Activated CD4-positive, CD25-positive, alpha-beta regulatory T cell treated with anti-CD3 and anti-CD28 coated beads, Interleukin-2, amount 50 U/mL, for 24 hours (primary cell): ENCODE measurements around the gene EBPL.
"Not testable (repeated sequence)": the region's sequence is repeated elsewhere in the genome, so short reads cannot be mapped to it uniquely, and the experiment has no call there.

Experiments
- ATAC-seq, 2 donors: fragments of 150-1000 bp; cut with Tn5 transposase; one replicate each; pipeline ENCODE4 v1.10.0; 2021; ENCODE audit warnings: mild to moderate bottlenecking in 1 of 2, moderate library complexity in 1 of 2

Gene EBPL

GRCh38 chr13:49632156-49632555 lies 59.1 kb downstream of the EBPL start:
- ATAC-seq: no peak

DNA sequence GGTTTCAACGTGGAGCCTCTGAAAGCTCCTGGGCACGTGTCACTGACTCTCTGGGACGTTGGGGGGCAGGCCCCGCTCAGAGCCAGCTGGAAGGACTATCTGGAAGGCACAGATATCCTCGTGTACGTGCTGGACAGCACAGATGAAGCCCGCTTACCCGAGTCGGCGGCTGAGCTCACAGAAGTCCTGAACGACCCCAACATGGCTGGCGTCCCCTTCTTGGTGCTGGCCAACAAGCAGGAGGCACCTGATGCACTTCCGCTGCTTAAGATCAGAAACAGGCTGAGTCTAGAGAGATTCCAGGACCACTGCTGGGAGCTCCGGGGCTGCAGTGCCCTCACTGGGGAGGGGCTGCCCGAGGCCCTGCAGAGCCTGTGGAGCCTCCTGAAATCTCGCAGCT lies 60.7 kb downstream of the EBPL start:
- ATAC-seq: no peak

DNA sequence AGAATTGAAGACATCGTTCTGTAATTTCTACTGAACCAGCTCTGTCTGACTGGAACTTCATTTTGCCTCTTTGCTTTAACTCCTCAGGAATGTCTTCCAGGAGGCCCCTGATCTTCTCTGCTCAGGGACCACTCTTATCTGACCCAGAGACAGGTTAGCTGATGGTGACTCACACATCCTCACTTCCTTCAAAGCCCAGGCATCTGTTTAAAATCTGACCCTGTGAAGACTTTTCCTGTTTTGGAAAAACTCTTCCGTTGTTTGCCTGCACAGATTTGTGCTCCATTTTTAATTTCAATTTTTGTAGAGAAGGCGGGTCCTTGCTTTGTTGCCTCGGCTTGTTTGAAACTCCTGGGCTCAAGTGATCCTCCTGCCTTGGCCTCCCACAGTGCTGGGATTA lies 61.3 kb downstream of the EBPL start:
- no peak for ATAC-seq

GRCh38 chr13:49629196-49629938 lies 61.9 kb downstream of the EBPL start:
- ATAC-seq: no peak

DNA sequence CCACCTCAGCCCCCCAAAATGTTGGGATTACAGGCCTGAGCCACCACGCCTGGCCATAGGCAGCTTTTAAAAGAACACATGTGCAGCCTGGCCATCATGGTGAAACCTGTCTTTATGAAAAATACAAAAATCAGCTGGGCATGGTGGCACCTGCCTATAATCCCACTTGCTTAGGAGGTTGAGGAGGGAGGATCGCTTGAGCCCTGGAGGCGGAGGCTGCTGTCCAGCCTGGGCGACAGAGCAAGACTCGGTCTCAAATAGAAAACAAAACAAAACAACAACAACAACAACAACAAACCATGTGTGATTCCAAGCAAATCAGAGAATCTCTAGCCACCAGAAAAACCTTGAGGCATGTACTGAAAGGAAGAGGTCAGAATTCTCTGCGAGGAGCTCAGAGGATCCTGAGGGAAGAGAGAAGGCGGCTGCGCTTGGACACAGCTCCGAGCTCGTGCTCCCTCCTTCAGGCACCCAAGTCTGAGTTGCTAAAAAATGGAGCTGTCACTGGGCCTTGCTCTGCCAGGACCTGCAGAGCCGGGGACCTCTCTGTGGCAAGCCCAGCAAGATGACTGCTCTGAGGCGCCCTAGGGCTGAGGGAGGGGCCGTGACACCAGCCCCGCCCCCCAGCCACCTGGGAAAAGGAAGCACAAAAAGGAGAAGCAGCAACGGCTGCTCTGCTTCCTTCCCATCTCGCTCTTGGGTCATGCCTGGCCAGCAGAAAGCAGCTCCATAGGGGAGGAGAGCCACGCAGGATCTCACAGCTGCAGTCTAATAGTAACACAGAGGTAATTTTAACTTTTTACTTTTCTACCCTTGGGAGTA lies 63.2 kb downstream of the EBPL start, which contains the start of gene ARL11:
Gene ARL11 (plus strand): TSS at position 677 of the 822 bp plus-strand sequence. CDS start 1,941 bp downstream, outside the sequence.
- peak; percentile 63 to 84 for ATAC-seq

GRCh38 chr13:49625392-49626079 lies 65.8 kb downstream of the EBPL start:
- no peak for ATAC-seq

DNA sequence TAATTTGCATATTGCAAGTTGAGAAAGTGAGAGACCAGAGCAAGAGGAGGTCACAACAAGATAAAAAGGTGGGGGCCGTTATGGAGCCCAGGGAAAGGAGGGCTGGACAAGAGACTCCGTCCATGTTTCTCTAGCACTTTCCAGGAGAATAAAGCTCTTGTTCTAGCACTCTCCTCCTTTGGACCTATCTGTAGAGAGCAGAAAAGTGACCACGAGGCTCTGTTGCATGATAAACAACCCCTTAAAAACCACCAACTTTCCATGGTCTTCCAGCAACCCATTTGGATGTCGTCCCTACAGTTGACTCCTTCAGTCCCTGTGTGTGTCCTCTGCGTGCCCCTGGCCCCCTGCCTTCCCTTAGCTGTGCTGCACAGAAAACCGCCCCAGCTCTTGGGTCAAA lies 67.1 kb downstream of the EBPL start:
- no peak for ATAC-seq

DNA sequence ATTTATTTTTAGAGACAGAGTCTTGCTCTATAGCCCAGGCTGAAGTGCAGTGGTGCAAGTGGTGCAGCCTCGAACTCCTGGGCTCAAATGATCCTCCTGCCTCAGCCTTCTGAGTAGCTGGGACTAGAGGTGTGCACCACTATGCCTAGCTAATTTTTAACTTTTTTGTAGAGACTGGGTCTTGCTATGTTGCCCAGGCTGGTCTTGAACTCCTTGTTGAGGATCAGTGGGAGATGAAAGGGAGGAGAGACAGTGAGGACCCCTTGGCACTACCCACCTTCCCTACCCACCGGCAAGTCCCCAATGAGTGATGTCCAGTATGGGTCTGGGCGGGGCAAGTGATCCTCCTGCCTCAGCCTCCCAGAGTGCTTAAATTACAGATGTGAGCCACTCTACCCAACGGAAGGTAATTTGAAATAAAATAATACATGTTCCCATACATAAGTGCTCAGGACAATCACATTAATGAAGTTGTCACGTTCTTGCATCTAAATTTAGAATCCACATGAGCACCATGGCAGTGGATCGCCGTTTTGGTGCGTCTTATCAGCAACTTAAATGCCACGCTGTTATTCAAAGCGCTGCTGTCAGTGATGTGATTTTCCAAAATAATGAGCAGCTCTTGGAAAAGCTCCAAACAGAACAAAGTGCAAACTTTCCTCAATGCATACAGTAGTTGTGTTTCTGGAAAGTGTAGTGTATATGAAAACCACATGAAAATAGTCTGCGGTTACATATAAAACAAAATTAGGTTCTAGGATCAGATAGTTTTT lies 68.9 kb downstream of the EBPL start:
- no peak for ATAC-seq

GRCh38 chr13:49620170-49620621 lies 71.1 kb downstream of the EBPL start:
- ATAC-seq: no peak

DNA sequence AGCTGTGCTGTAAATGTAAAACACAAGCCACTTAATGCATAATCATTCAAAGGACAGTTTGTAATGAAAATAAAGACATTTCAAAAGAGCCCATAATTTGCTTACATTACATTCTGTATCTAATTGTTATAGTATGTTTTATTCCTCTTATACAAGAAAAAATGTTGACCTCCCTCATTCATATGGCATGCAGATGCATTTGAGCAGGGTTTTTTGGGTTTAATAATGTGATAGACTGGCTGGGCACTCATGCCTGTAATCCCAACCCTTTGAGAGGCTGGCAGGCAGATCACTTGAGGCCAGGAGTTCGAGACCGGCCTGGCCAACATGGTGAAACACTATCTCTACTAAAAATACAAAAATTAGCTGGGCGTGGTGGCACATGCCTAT lies 74.6 kb downstream of the EBPL start:
- no peak for ATAC-seq

GRCh38 chr13:49615836-49616675 lies 75.2 kb downstream of the EBPL start:
- no peak for ATAC-seq

DNA sequence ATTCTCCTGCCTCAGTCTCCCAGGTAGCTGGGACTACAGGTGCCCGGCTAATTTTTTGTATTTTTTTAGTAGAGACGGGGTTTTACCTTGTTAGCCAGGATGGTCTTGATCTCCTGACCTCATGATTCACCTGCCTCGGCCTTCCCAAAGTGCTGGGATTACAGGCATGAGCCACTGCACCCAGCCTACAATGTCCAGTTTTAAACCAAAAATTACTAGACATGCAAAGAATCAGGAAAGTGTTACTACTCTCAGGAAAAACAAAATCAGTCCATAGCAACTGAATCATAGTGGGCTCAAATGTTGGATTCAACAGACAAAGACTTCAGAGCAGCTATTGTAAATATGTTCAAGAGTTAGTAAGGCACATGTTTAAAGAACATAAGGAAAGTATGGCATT lies 79.2 kb downstream of the EBPL start:
- not testable (repeated sequence) for ATAC-seq
